Measurements from ENCODE around the gene GALNT9. TPM values are rescaled to one million over a fixed set of nuclear protein-coding genes. Genes with fewer than 3 reads are reported as not detected.

GALNT9 gene
- polyA plus RNA-seq, 1 of the 3 experiments (the other 2 are of a cell fraction), result not detected

- Histone ChIP-seq H3K36me3 (replicated peaks in 1 of 2; ENCODE audit: control insufficient read depth in 1 of 2, insufficient read depth in 2 of 2, low read length in 1 of 2) (no peaks in the 10 kb centered on the region), H3K9ac (no peak overlapping the region), H3K4me2 (no peak overlapping the region), H3K79me2 (ENCODE audit: insufficient read depth) (no peaks in the 10 kb centered on the region), H4K20me1 (ENCODE audit: insufficient read depth) (no peaks in the 10 kb centered on the region), H3F3A (replicated peaks; ENCODE audit: insufficient read depth) (peaks cover 9% of the 10 kb centered on the region), H3K27ac (ENCODE audit: low read depth in 2 of 2, low read length in 1 of 2) (no peak overlapping the region), H3K9me3 (no peaks in the 10 kb centered on the region), H3K4me1 (ENCODE audit: control insufficient read depth in 1 of 2, insufficient read depth in 2 of 2, low read depth in 1 of 2, low read length in 1 of 2) (peaks cover 2 to 7% of the 10 kb centered on the region in 2 experiments; a peak in 2 of 4 replicates), H2AFZ (ENCODE audit: low read depth) (no peak overlapping the region), H3K9me2 (no peaks in the 10 kb centered on the region), H3K4me3 (ENCODE audit: low read depth in 2 of 2, low read length in 1 of 2) (no peak overlapping the region), H3K27me3 (ENCODE audit: insufficient read depth) (peaks cover 64% of the 10 kb centered on the region)
- WGBS (ENCODE audit: low lambda C conversion rate), result 68% methylated on average over 10 of the region's 10 CpGs
- CTCF ChIA-PET, result interaction anchor here (1.6 to 1.8 kb wide), 2 partner anchors 13 to 247 kb away, joined by 7 to 12 read pairs; no protein-coding TSS in a partner anchor
- no peak for TF ChIP-seq RAD21 (IDR thresholded peaks at IDR 0.05; ENCODE audit: low read length)
- no peak for TF ChIP-seq REST (IDR thresholded peaks at IDR 0.05; ENCODE audit: low read depth, low read length)
- no peak for TF ChIP-seq MXI1 (IDR thresholded peaks at IDR 0.05; ENCODE audit: low read depth, low read length)
- TF ChIP-seq, protein P1, sequence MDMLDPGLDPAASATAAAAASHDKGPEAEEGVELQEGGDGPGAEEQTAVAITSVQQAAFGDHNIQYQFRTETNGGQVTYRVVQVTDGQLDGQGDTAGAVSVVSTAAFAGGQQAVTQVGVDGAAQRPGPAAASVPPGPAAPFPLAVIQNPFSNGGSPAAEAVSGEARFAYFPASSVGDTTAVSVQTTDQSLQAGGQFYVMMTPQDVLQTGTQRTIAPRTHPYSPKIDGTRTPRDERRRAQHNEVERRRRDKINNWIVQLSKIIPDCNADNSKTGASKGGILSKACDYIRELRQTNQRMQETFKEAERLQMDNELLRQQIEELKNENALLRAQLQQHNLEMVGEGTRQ (IDR thresholded peaks at IDR 0.05; ENCODE audit: borderline replicate concordance, low read depth, low read length), result no peak
- no peak for TF ChIP-seq SMC3 (IDR thresholded peaks at IDR 0.05; ENCODE audit: low read depth, low read length)
- TF ChIP-seq TCF12 (IDR thresholded peaks at IDR 0.05), result no peak
- no peak for TF ChIP-seq EZH2phosphoT487 (IDR thresholded peaks at IDR 0.05; ENCODE audit: borderline replicate concordance, low read depth)
- TF ChIP-seq TAF1 (IDR thresholded peaks at IDR 0.05; ENCODE audit: borderline replicate concordance, low read depth, low read length), result no peak
- no peak for TF ChIP-seq RXRA (IDR thresholded peaks at IDR 0.05; ENCODE audit: borderline replicate concordance, low read depth)
- no peak for TF ChIP-seq RFX5 (IDR thresholded peaks at IDR 0.05; ENCODE audit: low read length)
- no peak for TF ChIP-seq FOXM1 (IDR thresholded peaks at IDR 0.05; ENCODE audit: low read depth)
- DNase-seq, result no peak
- POLR2A ChIA-PET, result no interaction called here
These were observed 162.4 kb downstream of the GALNT9 start for GRCh38 chr12:132166801-132167591.

DNA sequence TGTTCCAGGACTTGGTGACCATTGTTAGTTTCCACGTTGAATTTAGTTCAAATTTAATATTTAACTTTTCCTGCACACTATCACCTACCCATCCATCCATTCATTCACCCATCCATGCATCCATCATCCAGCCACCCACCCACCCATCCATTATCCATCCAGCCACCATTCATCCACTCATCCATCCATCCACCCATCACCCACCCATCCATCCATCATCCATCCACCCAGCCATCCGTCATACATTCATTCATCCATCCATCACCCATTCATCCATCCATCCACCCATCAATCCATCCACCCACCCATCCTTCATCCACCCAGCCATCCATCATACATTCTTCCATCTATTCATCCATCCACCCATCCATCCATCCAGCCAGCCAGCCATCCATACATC lies 163.3 kb downstream of the GALNT9 start:
- H2AFZ ChIP-seq (ENCODE audit: low read depth), result no peak overlapping the region
- peaks cover 2 to 7% of the 10 kb centered on the region in 2 experiments; a peak in 2 of 4 replicates for H3K4me1 ChIP-seq (ENCODE audit: control insufficient read depth in 1 of 2, insufficient read depth in 2 of 2, low read depth in 1 of 2, low read length in 1 of 2)
- H3K4me3 ChIP-seq (ENCODE audit: low read depth in 2 of 2, low read length in 1 of 2), result no peak overlapping the region
- no peaks in the 10 kb centered on the region for H3K79me2 ChIP-seq (ENCODE audit: insufficient read depth)
- H3K27me3 ChIP-seq (ENCODE audit: insufficient read depth), result peaks cover 55% of the 10 kb centered on the region
- ChIA-PET CTCF (no interaction called here), POLR2A (no interaction called here)
- 87% methylated on average over 2 of the region's 2 CpGs for WGBS (ENCODE audit: low lambda C conversion rate)
- no peak overlapping the region for H3K9ac ChIP-seq
- H4K20me1 ChIP-seq (ENCODE audit: insufficient read depth), result no peaks in the 10 kb centered on the region
- peaks cover 9% of the 10 kb centered on the region for H3F3A ChIP-seq (replicated peaks; ENCODE audit: insufficient read depth)
- DNase-seq, result no peak
- H3K9me2 ChIP-seq, result no peaks in the 10 kb centered on the region
- H3K4me2 ChIP-seq, result no peak overlapping the region
- H3K9me3 ChIP-seq, result no peaks in the 10 kb centered on the region
- H3K36me3 ChIP-seq (replicated peaks in 1 of 2; ENCODE audit: control insufficient read depth in 1 of 2, insufficient read depth in 2 of 2, low read length in 1 of 2), result no peaks in the 10 kb centered on the region
- H3K27ac ChIP-seq (ENCODE audit: low read depth in 2 of 2, low read length in 1 of 2), result no peak overlapping the region
- TF ChIP-seq FOXJ3 (CRISPR knock-in tag; IDR thresholded peaks at IDR 0.05) (no peak), EP300 (IDR thresholded peaks at IDR 0.05; ENCODE audit: borderline replicate concordance in 1 of 2, low read depth in 1 of 2, low read length in 1 of 2) (no peak), EZH2phosphoT487 (IDR thresholded peaks at IDR 0.05; ENCODE audit: borderline replicate concordance, low read depth) (no peak), RFX5 (IDR thresholded peaks at IDR 0.05; ENCODE audit: low read length) (no peak), REST (IDR thresholded peaks at IDR 0.05; ENCODE audit: low read depth, low read length) (no peak), IRF3 (IDR thresholded peaks at IDR 0.05; ENCODE audit: low read depth, low read length) (no peak)
- TF ChIP-seq, protein P1 (IDR thresholded peaks at IDR 0.05; ENCODE audit: borderline replicate concordance, low read depth, low read length), result no peak

Measured in SK-N-SH (cell line).